Ovary (tissue), 9 donors: ENCODE results near the gene XBP1. TPM values are rescaled to one million over a fixed set of nuclear protein-coding genes. Genes with fewer than 3 reads are reported as not detected.
"Not testable (repeated sequence)": the region's sequence is repeated elsewhere in the genome, so short reads cannot be mapped to it uniquely, and the experiment has no call there.

Experiments used
- DNase-seq, 5 donors: peaks; one replicate each; pipeline ENCODE4 v3.0.0-alpha.2; 2019 to 2020
- H3K27ac ChIP-seq, 2 donors: fragments of 200-600 bp; one replicate each; pipeline versions ENCODE4 v1.5.1 to v1.8.0; 2019 to 2022
- H3K27me3 ChIP-seq: fragments of 200-600 bp; one replicate; pipeline ENCODE4 v1.8.0; 2022
- H3K36me3 ChIP-seq: fragments of 200-600 bp; sonication (generic); one replicate; pipeline ENCODE4 v1.5.1; 2019
- H3K4me1 ChIP-seq: one replicate; pipeline ENCODE4 v1.8.1; 2013; ENCODE audit warnings: mild to moderate bottlenecking, moderate library complexity; ENCODE audit not compliant: insufficient read depth
- H3K4me3 ChIP-seq: fragments of 200-600 bp; sonication (generic); one replicate; pipeline ENCODE4 v1.5.1; 2017
- H3K9me3 ChIP-seq, 2 donors: fragments of 200-600 bp in 1 of 2; sonication (generic) in 1 of 2; one replicate each; pipeline versions ENCODE4 v1.5.1 to v1.8.1; 2013 to 2019; ENCODE audit warnings: mild to moderate bottlenecking in 1 of 2, moderate library complexity in 1 of 2
- EP300 ChIP-seq: sonication (generic); formaldehyde crosslinking; IDR thresholded peaks from one replicate; pipeline ENCODE4 v1.6.1; 2017; ENCODE audit warnings: antibody characterized with exemption
- POLR2A ChIP-seq: fragments of 450-650 bp; IDR thresholded peaks from one replicate; pipeline ENCODE4 v1.6.1; 2017; ENCODE audit warnings: antibody characterized with exemption, mild to moderate bottlenecking, moderate library complexity
- WGBS, 3 donors: extraction: QIAGEN DNeasy Blood & Tissue Kit in 1 of 3; methylation state at CpG; one replicate each; pipeline versions ENCODE4 v1.1.5 to v1.1.7; 2013 to 2017; 5-methylcytosine and 5-hydroxymethylcytosine counted together
- intact Hi-C, 4 donors: fragments of 100-400 bp; cut with DNase I; formaldehyde crosslinking; loops; one replicate each; pipeline versions ENCODE4 v1.11.0 to v1.15.1; 2022 to 2023
- polyA plus RNA-seq, 2 donors: library from polyadenylated mRNA; stranded (reverse); fragments of 200-250 nt in 1 of 2; fragments of 350-450 nt in 1 of 2; fragmentation: Illumina TruSeq in 1 of 2; extraction: RNeasy Lipid Tissue Mini Kit (QIAGEN cat#74804) in 1 of 2; gene quantifications; one replicate each; pipeline ENCODE4 v1.2.3, GENCODE V29; 2013 to 2014
- total RNA-seq, 7 donors: library from RNA; depleted of rRNA in 2 of 7; stranded (reverse); fragments of >200 nt in 2 of 7; fragmentation: NEBNext Ultra II Directional in 3 of 7; extraction: Animal tissue kit (Norgen Biotek cat#: 25700) in 3 of 7; gene quantifications; one replicate each; pipeline versions ENCODE4 v1.1.0 to v1.2.4, GENCODE V29; 2016 to 2023
- TF ChIP-seq, protein P1 (sequence below), 3 donors: fragments of 450-650 bp in 2 of 3; fragments of 200-600 bp in 1 of 3; IDR thresholded peaks; one replicate each; pipeline versions ENCODE4 v1.5.1 to v1.8.0; 2016 to 2022; ENCODE audit warnings: antibody characterized with exemption in 3 of 3, mild to moderate bottlenecking in 1 of 3
- donor health status: DM: no; HTN: no; CAD: no; lungs with moderate emphysema.
- donor health status: DM: no; HTN: no; CAD: no.
- donor health status: Bipolar disorder and iron deficiency.
- donor health status: DM: yes; HTN: yes; CAD: no.
- donor health status: DM: no; HTN: no; CAD: no.
- donor health status: DM: yes; HTN: yes; CAD: no.

XBP1 gene
- total and polyA plus RNA-seq, 9 donors: 53.1 to 229 (median 138) TPM

DNA sequence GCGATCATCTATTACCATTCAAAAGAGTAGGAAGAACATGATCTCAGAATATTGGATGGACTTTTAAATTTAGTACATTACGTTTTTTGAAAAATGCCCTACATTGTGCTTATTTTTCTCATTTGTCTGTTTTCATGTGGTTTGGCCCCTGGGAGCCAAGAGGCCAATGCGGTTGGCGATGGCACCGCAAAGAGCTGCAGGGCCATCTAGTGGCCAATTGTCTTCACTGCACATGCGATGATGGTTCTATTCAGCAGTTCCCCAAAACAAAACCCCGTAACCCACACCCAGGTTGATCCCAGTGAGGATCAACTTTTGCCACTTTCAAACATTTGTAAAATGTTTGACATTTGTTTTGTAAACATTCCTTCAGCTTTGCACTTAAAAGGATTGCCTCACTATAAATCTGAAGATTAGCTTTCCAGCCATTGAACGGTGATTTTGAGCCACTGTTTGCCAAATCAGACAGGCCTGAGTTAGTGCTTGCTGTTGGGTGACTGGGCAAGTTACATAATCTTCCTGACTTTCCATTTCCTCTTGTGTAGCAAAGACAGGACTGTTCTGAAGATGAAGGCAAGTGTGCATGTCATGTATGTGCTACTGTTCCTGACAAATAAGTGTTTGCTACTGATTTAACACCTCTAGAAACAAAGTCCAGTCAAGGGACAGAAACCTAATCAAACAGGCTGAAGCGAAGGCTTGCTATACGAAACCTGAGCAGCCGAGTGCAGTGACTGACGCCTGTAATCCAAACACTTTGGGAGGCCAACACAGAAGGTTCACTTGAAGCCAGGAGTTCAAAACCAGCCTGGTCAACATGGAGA is 29.2 kb upstream of the XBP1 start:
- H3K36me3 ChIP-seq: no peaks in the 10 kb centered on the region
- 37 to 39% (median 39%) methylated on average over 12 of the region's 12 CpGs for WGBS, 3 donors
- TF ChIP-seq, protein P1, sequence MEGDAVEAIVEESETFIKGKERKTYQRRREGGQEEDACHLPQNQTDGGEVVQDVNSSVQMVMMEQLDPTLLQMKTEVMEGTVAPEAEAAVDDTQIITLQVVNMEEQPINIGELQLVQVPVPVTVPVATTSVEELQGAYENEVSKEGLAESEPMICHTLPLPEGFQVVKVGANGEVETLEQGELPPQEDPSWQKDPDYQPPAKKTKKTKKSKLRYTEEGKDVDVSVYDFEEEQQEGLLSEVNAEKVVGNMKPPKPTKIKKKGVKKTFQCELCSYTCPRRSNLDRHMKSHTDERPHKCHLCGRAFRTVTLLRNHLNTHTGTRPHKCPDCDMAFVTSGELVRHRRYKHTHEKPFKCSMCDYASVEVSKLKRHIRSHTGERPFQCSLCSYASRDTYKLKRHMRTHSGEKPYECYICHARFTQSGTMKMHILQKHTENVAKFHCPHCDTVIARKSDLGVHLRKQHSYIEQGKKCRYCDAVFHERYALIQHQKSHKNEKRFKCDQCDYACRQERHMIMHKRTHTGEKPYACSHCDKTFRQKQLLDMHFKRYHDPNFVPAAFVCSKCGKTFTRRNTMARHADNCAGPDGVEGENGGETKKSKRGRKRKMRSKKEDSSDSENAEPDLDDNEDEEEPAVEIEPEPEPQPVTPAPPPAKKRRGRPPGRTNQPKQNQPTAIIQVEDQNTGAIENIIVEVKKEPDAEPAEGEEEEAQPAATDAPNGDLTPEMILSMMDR (IDR thresholded peaks at IDR 0.05): peak; percentile 82 to 94 (median 93)
- TF ChIP-seq POLR2A (no peak), EP300 (no peak)
- no peaks in the 10 kb centered on the region for H3K4me1 ChIP-seq
- intact Hi-C loops: loop anchor here in 3 of 4 donors (5.0 to 10.0 kb wide), 3 partner anchors 225 to 815 kb away; no protein-coding TSS in a partner anchor
- H3K9me3 ChIP-seq: no peaks in the 10 kb centered on the region
- no peak overlapping the region for H3K4me3 ChIP-seq
- H3K27ac ChIP-seq: no peak overlapping the region
- H3K27me3 ChIP-seq: no peaks in the 10 kb centered on the region
- DNase-seq: peak; percentile 76 to 86 (median 86)

DNA sequence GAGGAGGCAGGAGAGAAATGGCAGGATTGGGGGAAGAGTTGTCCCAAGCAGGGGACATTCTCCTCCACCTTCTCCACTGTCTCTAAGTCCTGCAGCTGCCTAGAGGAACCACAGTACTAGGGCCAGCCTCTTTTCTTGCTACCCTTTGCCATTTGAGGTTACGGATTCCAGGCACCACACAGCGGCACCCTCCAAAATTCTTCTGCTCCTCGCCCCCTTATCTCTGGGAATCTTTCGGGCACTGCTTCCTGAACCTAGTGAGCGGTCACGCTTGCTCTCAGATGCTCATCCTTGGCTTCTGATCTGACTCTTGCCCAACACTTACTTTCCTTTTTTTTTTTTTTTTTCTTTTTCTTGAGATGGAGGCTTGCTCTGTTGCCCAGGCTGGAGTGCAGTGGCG is 26.6 kb upstream of the XBP1 start:
- no peak for TF ChIP-seq EP300
- TF ChIP-seq, protein P1 (IDR thresholded peaks at IDR 0.05): no peak
- WGBS, 3 donors: 95 to 96% (median 96%) methylated on average over 7 of the region's 7 CpGs

DNA sequence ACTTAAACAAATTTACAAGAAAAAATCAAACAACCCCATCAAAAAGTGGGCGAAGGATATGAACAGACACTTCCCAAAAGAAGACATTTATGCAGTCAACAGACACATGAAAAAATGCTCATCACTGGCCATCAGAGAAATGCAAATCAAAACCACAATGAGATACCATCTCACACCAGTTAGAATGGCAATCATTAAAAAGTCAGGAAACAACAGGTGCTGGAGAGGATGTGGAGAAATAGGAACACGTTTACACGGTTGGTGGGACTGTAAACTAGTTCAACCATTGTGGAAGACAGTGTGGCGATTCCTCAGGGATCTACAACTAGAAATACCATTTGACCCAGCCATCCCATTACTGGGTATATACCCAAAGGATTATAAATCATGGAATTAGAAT is 26.1 kb upstream of the XBP1 start:
- intact Hi-C loops: loop anchor here in 2 of 4 donors (5.0 to 10.0 kb wide), 2 partner anchors 222 to 224 kb away; no protein-coding TSS in a partner anchor
- not testable (repeated sequence) for DNase-seq
- 84 to 94% (median 92%) methylated on average over 4 of the region's 4 CpGs for WGBS, 3 donors

More for the DNA sequence above, 26.6 kb upstream of the XBP1 start:
- intact Hi-C loops: loop anchor here in 2 of 4 donors (5.0 to 10.0 kb wide), 2 partner anchors 222 to 225 kb away; no protein-coding TSS in a partner anchor
- Histone ChIP-seq H3K4me1 (no peaks in the 10 kb centered on the region), H3K36me3 (no peaks in the 10 kb centered on the region), H3K9me3 (no peaks in the 10 kb centered on the region), H3K27ac (no peak overlapping the region), H3K4me3 (no peak overlapping the region), H3K27me3 (no peaks in the 10 kb centered on the region)
- DNase-seq: peak in 1 of 5 donors; percentile 9

DNA sequence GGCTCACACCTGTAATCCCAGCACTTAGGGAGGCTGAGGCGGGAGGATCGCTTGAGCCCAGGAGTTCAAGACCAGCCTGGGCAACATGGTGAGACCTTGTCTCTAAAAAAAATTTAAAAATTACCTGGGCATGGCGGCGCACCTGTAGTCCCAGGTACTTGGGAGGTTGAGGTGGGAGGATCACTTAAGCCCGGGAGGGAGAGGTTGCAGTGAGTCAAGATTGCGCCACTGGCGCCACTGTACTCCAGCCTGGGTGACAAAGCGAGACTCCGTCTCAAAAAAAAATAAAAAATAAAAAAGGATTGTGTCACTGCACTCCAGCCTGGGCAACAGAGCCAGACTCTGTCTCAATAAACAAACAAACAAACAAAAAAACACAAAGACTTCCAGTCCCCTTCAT is 24.1 kb upstream of the XBP1 start:
- intact Hi-C loops: loop anchor here in 1 of 4 donors (10.0 kb wide), 1 partner anchor 220 kb away; no protein-coding TSS in a partner anchor
- not testable (repeated sequence) for H3K27me3 ChIP-seq, H3K36me3 ChIP-seq, H3K4me3 ChIP-seq, H3K9me3 ChIP-seq, H3K27ac ChIP-seq, H3K4me1 ChIP-seq
- DNase-seq: peak in 1 of 5 donors; percentile 13
- WGBS, 3 donors: 85 to 97% (median 94%) methylated on average over 9 of the region's 9 CpGs

More for the DNA sequence above, 26.1 kb upstream of the XBP1 start:
- H3K36me3 ChIP-seq, H3K4me3 ChIP-seq, H3K27ac ChIP-seq, H3K4me1 ChIP-seq, H3K27me3 ChIP-seq, H3K9me3 ChIP-seq: not testable (repeated sequence)

DNA sequence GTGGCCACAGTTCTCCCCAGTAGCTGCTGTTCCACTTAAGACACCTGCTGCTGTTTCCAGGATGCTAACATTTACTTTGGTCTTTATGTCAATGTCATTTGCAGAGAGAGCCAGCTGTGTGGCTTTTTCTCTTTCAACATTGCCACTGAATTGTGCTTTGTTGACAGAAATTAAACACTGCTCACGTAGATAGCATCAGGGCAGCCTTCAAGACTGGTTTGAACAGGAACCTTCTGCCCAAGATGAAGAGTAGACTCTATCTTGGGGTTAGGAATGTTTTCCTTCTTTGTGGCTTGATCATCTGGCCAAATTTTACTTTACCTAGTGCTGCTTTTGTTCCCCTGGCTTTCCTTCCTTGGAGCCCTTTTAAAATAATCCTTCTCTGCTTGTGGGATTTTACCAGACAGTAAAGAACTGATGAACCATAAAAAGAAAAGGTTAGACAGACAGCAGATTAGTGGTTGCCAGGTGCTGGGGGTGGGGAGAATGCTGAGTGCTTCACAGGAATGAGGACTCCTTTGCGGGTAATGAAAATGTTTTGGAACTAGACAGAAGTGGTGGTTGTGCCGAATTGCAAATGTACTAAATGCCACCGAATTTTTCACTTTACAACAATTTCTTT is 22.7 kb upstream of the XBP1 start:
- no peaks in the 10 kb centered on the region for H3K9me3 ChIP-seq
- H3K4me3 ChIP-seq: no peak overlapping the region
- DNase-seq: peak in 1 of 5 donors; percentile 19
- intact Hi-C loops: loop anchor here in 1 of 4 donors (10.0 kb wide), 1 partner anchor 218 kb away; no protein-coding TSS in a partner anchor
- TF ChIP-seq EP300: no peak
- no peak for TF ChIP-seq POLR2A
- TF ChIP-seq, protein P1 (IDR thresholded peaks at IDR 0.05): no peak
- H3K27ac ChIP-seq: no peak overlapping the region
- H3K36me3 ChIP-seq: no peaks in the 10 kb centered on the region
- H3K27me3 ChIP-seq: no peaks in the 10 kb centered on the region
- 67 to 88% (median 76%) methylated on average over 4 of the region's 4 CpGs for WGBS, 3 donors
- H3K4me1 ChIP-seq: peaks cover 6% of the 10 kb centered on the region
